ENCODE results near the gene TTC36.
"Not testable (repeated sequence)": the region's sequence is repeated elsewhere in the genome, so short reads cannot be mapped to it uniquely, and the experiment has no call there.

TTC36 gene

DNA sequence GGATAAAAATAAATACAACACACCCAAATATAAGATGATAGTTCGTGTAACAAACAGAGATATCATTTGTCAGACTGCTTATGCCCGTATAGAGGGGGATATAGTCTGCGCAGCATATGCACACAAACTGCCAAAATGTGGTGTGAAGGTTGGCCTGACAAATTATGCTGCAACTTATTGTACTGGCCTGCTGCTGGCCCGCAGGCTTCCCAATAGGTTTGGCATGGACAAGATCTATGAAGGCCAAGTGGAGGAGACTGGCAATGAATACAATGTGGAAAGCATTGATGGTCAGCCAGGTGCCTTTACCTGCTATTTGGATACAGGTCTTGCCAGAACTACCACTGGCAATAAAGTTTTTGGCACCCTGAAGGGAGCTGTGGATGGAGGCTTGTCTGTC lies 33.5 kb downstream of the TTC36 start:
- H3K9me3 ChIP-seq (ENCODE audit: control insufficient read depth, insufficient read depth, low read length), result no peaks in the 10 kb centered on the region
- H3K27me3 ChIP-seq (ENCODE audit: control insufficient read depth, low read length), result no peaks in the 10 kb centered on the region
- peaks cover 6% of the 10 kb centered on the region for H3K4me1 ChIP-seq (ENCODE audit: control insufficient read depth, low read length)
- no peak overlapping the region for H3K27ac ChIP-seq (ENCODE audit: low read depth, low read length)
- no peak overlapping the region for H3K4me3 ChIP-seq (ENCODE audit: low read length)
- peaks cover 14% of the 10 kb centered on the region for H3K36me3 ChIP-seq (ENCODE audit: control insufficient read depth, low read length)
- H3K9me2 ChIP-seq (replicated peaks; ENCODE audit: control insufficient read depth, low read length), result no peaks in the 10 kb centered on the region
- H3K4me2 ChIP-seq (ENCODE audit: low read length), result no peak overlapping the region
- TF ChIP-seq EZH2phosphoT487 (IDR thresholded peaks at IDR 0.05; ENCODE audit: borderline replicate concordance, low read length), result no peak
- H4K20me1 ChIP-seq (ENCODE audit: control insufficient read depth, insufficient read depth, low read depth, low read length), result no peaks in the 10 kb centered on the region
- H3F3A ChIP-seq (ENCODE audit: control insufficient read depth, insufficient read depth), result peaks cover 6% of the 10 kb centered on the region
- 0 out of 2 replicates have a peak, but pooled peaks cover 4% of the 10 kb centered on the region for H3K79me2 ChIP-seq (ENCODE audit: control insufficient read depth, low read length)

DNA sequence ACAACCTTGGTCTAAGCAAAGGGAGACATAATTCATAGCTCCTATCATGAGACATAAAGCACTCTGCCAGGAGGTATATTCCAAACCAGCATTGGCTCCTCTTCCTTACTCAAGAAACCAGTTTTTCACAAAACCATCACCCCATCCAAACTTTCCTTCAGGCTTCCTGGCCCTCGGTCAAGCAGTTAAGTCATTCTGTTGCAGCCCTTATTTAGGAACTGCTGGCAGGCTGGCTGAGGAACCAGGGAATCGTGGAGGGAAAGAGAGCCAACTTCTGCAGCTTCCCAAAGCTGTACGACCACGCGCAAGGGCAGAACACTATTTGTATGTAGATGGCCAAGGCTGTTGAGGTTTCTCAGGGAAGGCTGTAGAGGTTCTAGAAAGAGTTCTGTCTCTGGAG lies 37.8 kb downstream of the TTC36 start:
- H3K4me1 ChIP-seq (ENCODE audit: control insufficient read depth, low read length), result peaks cover 9% of the 10 kb centered on the region
- H4K20me1 ChIP-seq (ENCODE audit: control insufficient read depth, insufficient read depth, low read depth, low read length), result no peaks in the 10 kb centered on the region
- no peaks in the 10 kb centered on the region for H3K9me3 ChIP-seq (ENCODE audit: control insufficient read depth, insufficient read depth, low read length)
- peaks cover 11% of the 10 kb centered on the region for H3F3A ChIP-seq (ENCODE audit: control insufficient read depth, insufficient read depth)
- H3K27ac ChIP-seq (ENCODE audit: low read depth, low read length), result no peak overlapping the region
- H3K9me2 ChIP-seq (replicated peaks; ENCODE audit: control insufficient read depth, low read length), result no peaks in the 10 kb centered on the region
- peak overlapping the region; percentile 72 for H3K4me2 ChIP-seq (ENCODE audit: low read length)
- H3K36me3 ChIP-seq (ENCODE audit: control insufficient read depth, low read length), result no peaks in the 10 kb centered on the region
- TF ChIP-seq, protein P1, sequence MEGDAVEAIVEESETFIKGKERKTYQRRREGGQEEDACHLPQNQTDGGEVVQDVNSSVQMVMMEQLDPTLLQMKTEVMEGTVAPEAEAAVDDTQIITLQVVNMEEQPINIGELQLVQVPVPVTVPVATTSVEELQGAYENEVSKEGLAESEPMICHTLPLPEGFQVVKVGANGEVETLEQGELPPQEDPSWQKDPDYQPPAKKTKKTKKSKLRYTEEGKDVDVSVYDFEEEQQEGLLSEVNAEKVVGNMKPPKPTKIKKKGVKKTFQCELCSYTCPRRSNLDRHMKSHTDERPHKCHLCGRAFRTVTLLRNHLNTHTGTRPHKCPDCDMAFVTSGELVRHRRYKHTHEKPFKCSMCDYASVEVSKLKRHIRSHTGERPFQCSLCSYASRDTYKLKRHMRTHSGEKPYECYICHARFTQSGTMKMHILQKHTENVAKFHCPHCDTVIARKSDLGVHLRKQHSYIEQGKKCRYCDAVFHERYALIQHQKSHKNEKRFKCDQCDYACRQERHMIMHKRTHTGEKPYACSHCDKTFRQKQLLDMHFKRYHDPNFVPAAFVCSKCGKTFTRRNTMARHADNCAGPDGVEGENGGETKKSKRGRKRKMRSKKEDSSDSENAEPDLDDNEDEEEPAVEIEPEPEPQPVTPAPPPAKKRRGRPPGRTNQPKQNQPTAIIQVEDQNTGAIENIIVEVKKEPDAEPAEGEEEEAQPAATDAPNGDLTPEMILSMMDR (IDR thresholded peaks at IDR 0.05; ENCODE audit: low read depth, low read length, poor library complexity, severe bottlenecking), result no peak
- no peak for TF ChIP-seq EZH2phosphoT487 (IDR thresholded peaks at IDR 0.05; ENCODE audit: borderline replicate concordance, low read length)
- peak overlapping the region; percentile 57 for H3K4me3 ChIP-seq (ENCODE audit: low read length)
- 0 out of 2 replicates have a peak, but pooled peaks cover 4% of the 10 kb centered on the region for H3K79me2 ChIP-seq (ENCODE audit: control insufficient read depth, low read length)
- H3K27me3 ChIP-seq (ENCODE audit: control insufficient read depth, low read length), result no peaks in the 10 kb centered on the region

DNA sequence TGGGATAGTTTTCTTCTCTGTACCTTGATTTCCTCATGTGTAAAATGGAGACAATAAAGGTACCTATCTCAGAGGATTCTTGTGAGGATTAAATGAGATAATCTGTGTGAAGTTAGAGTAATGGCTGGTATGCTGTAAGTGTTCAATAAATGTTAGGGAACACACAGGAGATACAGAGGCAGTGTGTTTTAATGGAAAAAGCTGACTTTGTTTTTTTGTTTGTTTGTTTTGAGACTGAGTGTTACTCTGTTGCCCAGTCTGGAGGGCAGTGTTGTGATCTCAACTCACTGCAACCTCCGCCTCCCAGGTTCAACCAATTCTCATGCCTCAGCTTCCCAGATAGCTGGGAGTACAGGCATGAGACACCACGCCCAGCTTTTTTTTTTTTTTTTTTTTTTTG lies 42.4 kb downstream of the TTC36 start:
- H4K20me1 ChIP-seq (ENCODE audit: control insufficient read depth, insufficient read depth, low read depth, low read length), result peaks cover 12% of the 10 kb centered on the region
- H3K27me3 ChIP-seq (ENCODE audit: control insufficient read depth, low read length), result no peaks in the 10 kb centered on the region
- TF ChIP-seq, protein P1 (IDR thresholded peaks at IDR 0.05; ENCODE audit: low read depth, low read length, poor library complexity, severe bottlenecking), result no peak
- TF ChIP-seq EZH2phosphoT487 (IDR thresholded peaks at IDR 0.05; ENCODE audit: borderline replicate concordance, low read length), result no peak
- H3K27ac ChIP-seq (ENCODE audit: low read depth, low read length), result no peak overlapping the region
- H3F3A ChIP-seq (ENCODE audit: control insufficient read depth, insufficient read depth), result peaks cover 8% of the 10 kb centered on the region
- no peaks in the 10 kb centered on the region for H3K9me2 ChIP-seq (replicated peaks; ENCODE audit: control insufficient read depth, low read length)
- H3K36me3 ChIP-seq (ENCODE audit: control insufficient read depth, low read length), result peaks cover 20% of the 10 kb centered on the region
- H3K9me3 ChIP-seq (ENCODE audit: control insufficient read depth, insufficient read depth, low read length), result no peaks in the 10 kb centered on the region
- peaks cover 35% of the 10 kb centered on the region for H3K79me2 ChIP-seq (ENCODE audit: control insufficient read depth, low read length)
- H3K4me3 ChIP-seq (ENCODE audit: low read length), result no peak overlapping the region
- H3K4me2 ChIP-seq (ENCODE audit: low read length), result no peak overlapping the region
- peaks cover 31% of the 10 kb centered on the region for H3K4me1 ChIP-seq (ENCODE audit: control insufficient read depth, low read length)

DNA sequence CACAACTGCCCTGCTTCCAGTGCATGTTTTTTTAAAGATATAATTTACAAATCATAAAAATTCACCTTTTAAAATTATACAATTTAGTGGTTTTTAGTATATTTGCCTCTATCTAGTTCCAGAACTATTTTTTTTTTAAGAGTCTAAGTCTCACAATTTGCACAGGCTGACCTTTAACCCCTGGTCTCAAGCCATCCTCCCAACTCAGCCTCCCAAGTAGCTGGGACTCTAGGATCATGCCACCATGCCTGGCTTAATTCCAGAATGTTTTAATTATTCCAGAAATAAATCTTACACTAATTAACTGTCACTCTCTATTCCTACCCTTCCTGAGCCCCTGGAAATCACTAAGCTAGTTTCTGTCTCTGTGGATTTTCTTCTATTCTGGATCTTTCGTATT lies 43.5 kb downstream of the TTC36 start:
- H3K27me3 ChIP-seq (ENCODE audit: control insufficient read depth, low read length), result no peaks in the 10 kb centered on the region
- peaks cover 32% of the 10 kb centered on the region for H3K4me1 ChIP-seq (ENCODE audit: control insufficient read depth, low read length)
- H3K4me2 ChIP-seq (ENCODE audit: low read length), result no peak overlapping the region
- H3K36me3 ChIP-seq (ENCODE audit: control insufficient read depth, low read length), result peaks cover 22% of the 10 kb centered on the region
- H3K79me2 ChIP-seq (ENCODE audit: control insufficient read depth, low read length), result peaks cover 43% of the 10 kb centered on the region
- peaks cover 6% of the 10 kb centered on the region for H3F3A ChIP-seq (ENCODE audit: control insufficient read depth, insufficient read depth)
- H3K27ac ChIP-seq (ENCODE audit: low read depth, low read length), result no peak overlapping the region
- TF ChIP-seq, protein P1 (IDR thresholded peaks at IDR 0.05; ENCODE audit: low read depth, low read length, poor library complexity, severe bottlenecking), result no peak
- no peak for TF ChIP-seq EZH2phosphoT487 (IDR thresholded peaks at IDR 0.05; ENCODE audit: borderline replicate concordance, low read length)
- no peak overlapping the region for H3K4me3 ChIP-seq (ENCODE audit: low read length)
- no peaks in the 10 kb centered on the region for H3K9me3 ChIP-seq (ENCODE audit: control insufficient read depth, insufficient read depth, low read length)
- H3K9me2 ChIP-seq (replicated peaks; ENCODE audit: control insufficient read depth, low read length), result no peaks in the 10 kb centered on the region
- H4K20me1 ChIP-seq (ENCODE audit: control insufficient read depth, insufficient read depth, low read depth, low read length), result peaks cover 16% of the 10 kb centered on the region

DNA sequence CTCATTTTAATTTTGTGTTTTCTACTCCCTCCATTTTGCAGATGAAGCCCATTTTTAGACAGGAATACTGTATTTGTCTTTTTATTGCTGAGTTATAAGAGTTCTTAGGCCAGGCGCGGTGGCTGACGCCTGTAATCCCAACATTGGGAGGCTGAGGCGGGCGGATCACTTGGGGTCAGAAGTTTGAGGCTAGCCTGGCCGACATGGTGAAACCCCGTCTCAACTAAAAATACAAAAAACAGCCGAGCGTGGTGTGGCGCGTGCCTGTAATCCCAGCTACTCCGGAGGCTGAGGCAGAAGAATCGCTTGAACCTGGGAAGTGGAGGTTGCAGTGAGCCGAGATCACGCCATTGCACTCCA lies 44.4 kb downstream of the TTC36 start:
- peak overlapping the region; percentile 99 for H3K4me3 ChIP-seq (ENCODE audit: low read length)
- H4K20me1 ChIP-seq (ENCODE audit: control insufficient read depth, insufficient read depth, low read depth, low read length), result peaks cover 17% of the 10 kb centered on the region
- not testable (repeated sequence) for H3K27me3 ChIP-seq (ENCODE audit: control insufficient read depth, low read length); H3K9me3 ChIP-seq (ENCODE audit: control insufficient read depth, insufficient read depth, low read length); H3F3A ChIP-seq (ENCODE audit: control insufficient read depth, insufficient read depth); H3K9me2 ChIP-seq (replicated peaks; ENCODE audit: control insufficient read depth, low read length)
- H3K36me3 ChIP-seq (ENCODE audit: control insufficient read depth, low read length), result peaks cover 24% of the 10 kb centered on the region
- peak overlapping the region; percentile 89 for H3K4me2 ChIP-seq (ENCODE audit: low read length)
- H3K4me1 ChIP-seq (ENCODE audit: control insufficient read depth, low read length), result peaks cover 30% of the 10 kb centered on the region
- H3K27ac ChIP-seq (ENCODE audit: low read depth, low read length), result peak overlapping the region; percentile 15; the same call in 1 of the 2 replicates
- H3K79me2 ChIP-seq (ENCODE audit: control insufficient read depth, low read length), result peaks cover 52% of the 10 kb centered on the region

Data from DOHH2 (cell line).